IMR-90 (cell line): Measurements from ENCODE around the gene OSBPL6.

Experiments
- BHLHE40 ChIP-seq: fragments of 150-350 bp; IDR thresholded peaks from 2 replicates; pipeline ENCODE4 v1.6.1; 2016; ENCODE audit warnings: mild to moderate bottlenecking, low read depth, low read length
- CEBPB ChIP-seq: IDR thresholded peaks from 2 replicates; pipeline ENCODE4 v1.6.1; 2012; ENCODE audit warnings: low read depth, low read length, improper control_type of control experiment
- CTCF ChIP-seq: conservative IDR thresholded peaks from 2 replicates; pipeline ENCODE4 v1.5.1; 2012; ENCODE audit warnings: mild to moderate bottlenecking, low read depth, low read length, improper control_type of control experiment
- ELK1 ChIP-seq: fragments of 150-350 bp; IDR thresholded peaks from 2 replicates; pipeline ENCODE4 v1.6.1; 2016; ENCODE audit warnings: low read depth, mild to moderate bottlenecking, low read length, moderate library complexity, borderline replicate concordance
- MAFK ChIP-seq: IDR thresholded peaks from 2 replicates; pipeline ENCODE4 v1.6.1; 2012; ENCODE audit warnings: low read depth, low read length, improper control_type of control experiment
- MAZ ChIP-seq: IDR thresholded peaks from 2 replicates; pipeline ENCODE4 v1.6.1; 2012; ENCODE audit warnings: low read depth, mild to moderate bottlenecking, low read length, improper control_type of control experiment, moderate library complexity, borderline replicate concordance
- MXI1 ChIP-seq: IDR thresholded peaks from 2 replicates; pipeline ENCODE4 v1.6.1; 2012; ENCODE audit warnings: low read depth, mild to moderate bottlenecking, low read length, moderate library complexity, borderline replicate concordance
- NFE2L2 ChIP-seq: fragments of 150-350 bp; IDR thresholded peaks from 2 replicates; pipeline ENCODE4 v1.6.1; 2016; ENCODE audit warnings: low read depth, mild to moderate bottlenecking, low read length
- POLR2A ChIP-seq: IDR thresholded peaks from 2 replicates; pipeline ENCODE4 v1.6.1; 2012; ENCODE audit warnings: mild to moderate bottlenecking, low read depth, low read length
- RAD21 ChIP-seq: IDR thresholded peaks from 2 replicates; pipeline ENCODE4 v1.6.1; 2012; ENCODE audit warnings: low read length, improper control_type of control experiment
- RCOR1 ChIP-seq: IDR thresholded peaks from 2 replicates; pipeline ENCODE4 v1.6.1; 2012; ENCODE audit warnings: mild to moderate bottlenecking, low read length, improper control_type of control experiment; ENCODE audit not compliant: insufficient replicate concordance
- RFX5 ChIP-seq: IDR thresholded peaks from 2 replicates; pipeline ENCODE4 v1.8.0; 2012; ENCODE audit warnings: low read depth, mild to moderate bottlenecking, low read length, moderate library complexity

DNA sequence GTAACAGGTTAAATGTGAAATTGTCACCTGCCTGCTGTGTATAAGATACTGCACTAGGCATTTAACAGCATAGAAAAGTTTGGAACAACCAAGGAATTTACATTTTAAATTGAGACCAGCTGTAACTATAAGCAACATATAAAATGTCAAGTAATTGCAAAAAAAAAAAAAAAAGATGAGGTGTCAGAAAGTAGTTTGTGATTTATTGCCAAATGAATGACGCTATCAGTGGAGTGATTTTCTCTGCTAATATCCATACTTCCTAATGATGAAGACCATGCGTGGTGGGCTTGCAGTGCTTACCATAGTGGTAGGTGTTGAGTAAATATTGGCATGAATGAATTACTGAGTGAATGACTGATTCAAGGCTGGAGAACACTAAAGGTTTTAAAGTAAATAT is 73.3 kb downstream of the OSBPL6 start:
- TF ChIP-seq MAZ (no peak), CTCF (no peak), MXI1 (no peak), CEBPB (no peak), RFX5 (no peak), POLR2A (no peak), RAD21 (no peak), BHLHE40 (no peak), MAFK (no peak), ELK1 (no peak), RCOR1 (no peak), NFE2L2 (no peak)
